Measurements from ENCODE around the gene SERPINB2. TPM values are rescaled to one million over a fixed set of nuclear protein-coding genes. Genes with fewer than 3 reads are reported as not detected.

Gene SERPINB2
- total RNA-seq, 1 experiment from 2014 or later = 9.9 TPM

DNA sequence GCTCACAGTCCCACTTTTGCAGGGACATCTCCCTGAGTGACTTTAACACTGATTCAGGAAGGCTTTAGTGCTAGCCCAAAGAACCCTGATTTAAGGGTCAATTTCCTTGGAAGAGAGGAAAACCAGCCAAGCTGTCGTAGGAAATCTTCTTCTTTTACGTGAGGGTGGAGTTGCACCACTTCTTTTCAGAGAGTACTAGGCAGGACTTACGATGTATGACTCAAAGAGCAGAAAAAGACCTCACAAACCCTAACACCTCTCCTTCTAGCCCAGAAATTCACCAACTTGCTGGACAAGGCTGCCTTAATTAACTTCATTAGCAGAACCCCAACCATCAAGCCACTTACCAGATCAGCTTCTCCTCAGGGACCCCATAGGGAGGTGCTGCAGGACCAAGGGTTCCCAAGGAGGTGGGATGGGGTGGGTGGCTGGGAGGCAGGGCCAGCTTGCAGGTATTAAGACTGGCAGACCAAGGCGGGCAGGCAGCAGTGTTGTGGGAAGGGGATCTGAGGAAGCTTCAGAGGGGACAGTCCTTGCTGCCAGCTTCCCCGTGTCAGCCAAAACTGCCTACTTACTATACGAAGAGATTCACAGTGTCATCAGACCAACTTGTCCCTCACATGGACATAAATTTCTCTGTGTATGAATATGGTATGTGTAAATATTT lies 6.7 kb downstream of the SERPINB2 start:
- Histone ChIP-seq H3K27ac (ENCODE audit: low read length) (no peak overlapping the region), H3K4me1 (ENCODE audit: insufficient read depth, low read length) (no peaks in the 10 kb centered on the region), H4K20me1 (ENCODE audit: low read length) (no peaks in the 10 kb centered on the region), H3K4me2 (ENCODE audit: low read length) (no peak overlapping the region), H3F3A (ENCODE audit: low read length, unreplicated experiment) (no peaks in the 10 kb centered on the region), H3K4me3 (ENCODE audit: low read length) (no peak overlapping the region), H3K9me3 (ENCODE audit: low read length) (no peaks in the 10 kb centered on the region), H3K79me2 (ENCODE audit: low read length) (no peaks in the 10 kb centered on the region), H3K36me3 (ENCODE audit: low read depth, low read length) (no peaks in the 10 kb centered on the region), H3K9ac (ENCODE audit: low read length) (no peak overlapping the region), H2AFZ (ENCODE audit: low read length) (no peak overlapping the region), H3K27me3 (ENCODE audit: low read length) (no peaks in the 10 kb centered on the region), H3K9me2 (replicated peaks; ENCODE audit: low read length) (no peaks in the 10 kb centered on the region)
- intact Hi-C loops (cut with micrococcal nuclease) = no loop called here
- BruUV-seq (replicated peaks) = no TSS peak
- TF ChIP-seq, protein P1, sequence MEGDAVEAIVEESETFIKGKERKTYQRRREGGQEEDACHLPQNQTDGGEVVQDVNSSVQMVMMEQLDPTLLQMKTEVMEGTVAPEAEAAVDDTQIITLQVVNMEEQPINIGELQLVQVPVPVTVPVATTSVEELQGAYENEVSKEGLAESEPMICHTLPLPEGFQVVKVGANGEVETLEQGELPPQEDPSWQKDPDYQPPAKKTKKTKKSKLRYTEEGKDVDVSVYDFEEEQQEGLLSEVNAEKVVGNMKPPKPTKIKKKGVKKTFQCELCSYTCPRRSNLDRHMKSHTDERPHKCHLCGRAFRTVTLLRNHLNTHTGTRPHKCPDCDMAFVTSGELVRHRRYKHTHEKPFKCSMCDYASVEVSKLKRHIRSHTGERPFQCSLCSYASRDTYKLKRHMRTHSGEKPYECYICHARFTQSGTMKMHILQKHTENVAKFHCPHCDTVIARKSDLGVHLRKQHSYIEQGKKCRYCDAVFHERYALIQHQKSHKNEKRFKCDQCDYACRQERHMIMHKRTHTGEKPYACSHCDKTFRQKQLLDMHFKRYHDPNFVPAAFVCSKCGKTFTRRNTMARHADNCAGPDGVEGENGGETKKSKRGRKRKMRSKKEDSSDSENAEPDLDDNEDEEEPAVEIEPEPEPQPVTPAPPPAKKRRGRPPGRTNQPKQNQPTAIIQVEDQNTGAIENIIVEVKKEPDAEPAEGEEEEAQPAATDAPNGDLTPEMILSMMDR (conservative IDR thresholded peaks at IDR 0.05; ENCODE audit: low read depth, low read length) = no peak
- no peak for DNase-seq
- CTCF ChIA-PET = no interaction called here
- POLR2A ChIA-PET (ENCODE audit: unreplicated experiment) = no interaction called here
- ATAC-seq = no peak

DNA sequence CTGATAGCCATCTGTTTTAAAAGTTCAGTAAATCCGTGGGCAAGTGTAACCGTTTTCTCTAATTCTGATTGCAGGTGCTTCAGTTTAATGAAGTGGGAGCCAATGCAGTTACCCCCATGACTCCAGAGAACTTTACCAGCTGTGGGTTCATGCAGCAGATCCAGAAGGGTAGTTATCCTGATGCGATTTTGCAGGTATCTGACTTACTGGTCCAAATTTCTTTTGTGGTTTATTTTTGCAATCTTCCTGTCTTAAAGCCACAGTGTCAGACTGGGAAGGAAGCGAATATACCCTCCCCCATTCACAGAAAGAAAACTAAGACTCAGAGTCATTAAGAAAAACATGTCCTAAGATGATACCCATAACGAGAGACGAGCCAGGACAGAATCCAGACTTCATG lies 7.7 kb downstream of the SERPINB2 start:
- CTCF ChIA-PET = no interaction called here
- no peaks in the 10 kb centered on the region for H3K36me3 ChIP-seq (ENCODE audit: low read depth, low read length)

DNA sequence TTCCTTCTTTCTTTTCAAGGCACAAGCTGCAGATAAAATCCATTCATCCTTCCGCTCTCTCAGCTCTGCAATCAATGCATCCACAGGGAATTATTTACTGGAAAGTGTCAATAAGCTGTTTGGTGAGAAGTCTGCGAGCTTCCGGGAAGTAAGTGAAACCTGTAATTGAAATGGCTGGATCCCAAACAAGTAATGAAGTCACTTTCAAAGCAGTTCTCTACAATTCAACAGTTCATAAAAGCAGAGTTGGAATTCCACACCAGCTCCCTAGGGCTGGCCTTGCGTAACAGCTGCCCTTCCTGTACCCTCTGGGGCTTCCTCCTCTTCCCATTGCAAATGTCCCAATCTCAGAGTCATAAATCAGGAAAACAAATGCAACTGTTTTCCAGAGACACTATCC lies 9.6 kb downstream of the SERPINB2 start:
- Histone ChIP-seq H3K9me3 (ENCODE audit: low read length) (no peaks in the 10 kb centered on the region), H2AFZ (ENCODE audit: low read length) (no peak overlapping the region), H3K4me2 (ENCODE audit: low read length) (no peak overlapping the region), H4K20me1 (ENCODE audit: low read length) (no peaks in the 10 kb centered on the region), H3K36me3 (ENCODE audit: low read depth, low read length) (no peaks in the 10 kb centered on the region), H3K27ac (ENCODE audit: low read length) (no peak overlapping the region), H3K9me2 (replicated peaks; ENCODE audit: low read length) (no peaks in the 10 kb centered on the region), H3K9ac (ENCODE audit: low read length) (no peak overlapping the region), H3K4me1 (ENCODE audit: insufficient read depth, low read length) (no peaks in the 10 kb centered on the region), H3F3A (ENCODE audit: low read length, unreplicated experiment) (no peaks in the 10 kb centered on the region), H3K4me3 (ENCODE audit: low read length) (no peak overlapping the region), H3K27me3 (ENCODE audit: low read length) (no peaks in the 10 kb centered on the region), H3K79me2 (ENCODE audit: low read length) (no peaks in the 10 kb centered on the region)
- CTCF ChIA-PET = no interaction called here
- TF ChIP-seq, protein P1 (conservative IDR thresholded peaks at IDR 0.05; ENCODE audit: low read depth, low read length) = no peak
- no peak for TF ChIP-seq EZH2 (IDR thresholded peaks at IDR 0.05; ENCODE audit: low read length, unreplicated experiment)
- no peak for TF ChIP-seq EZH2phosphoT487 (IDR thresholded peaks at IDR 0.05; ENCODE audit: borderline replicate concordance, low read length)
- no peak for DNase-seq
- ATAC-seq = no peak
- intact Hi-C loops (cut with micrococcal nuclease) = no loop called here
- POLR2A ChIA-PET (ENCODE audit: unreplicated experiment) = no interaction called here
- BruUV-seq (replicated peaks) = no TSS peak

More for the DNA sequence above, 7.7 kb downstream of the SERPINB2 start:
- Histone ChIP-seq H4K20me1 (ENCODE audit: low read length) (no peaks in the 10 kb centered on the region), H3K9ac (ENCODE audit: low read length) (no peak overlapping the region), H3K79me2 (ENCODE audit: low read length) (no peaks in the 10 kb centered on the region), H2AFZ (ENCODE audit: low read length) (no peak overlapping the region), H3K9me3 (ENCODE audit: low read length) (no peaks in the 10 kb centered on the region), H3K4me1 (ENCODE audit: insufficient read depth, low read length) (no peaks in the 10 kb centered on the region), H3K27me3 (ENCODE audit: low read length) (no peaks in the 10 kb centered on the region), H3K4me3 (ENCODE audit: low read length) (no peak overlapping the region), H3K27ac (ENCODE audit: low read length) (no peak overlapping the region), H3K9me2 (replicated peaks; ENCODE audit: low read length) (no peaks in the 10 kb centered on the region), H3F3A (ENCODE audit: low read length, unreplicated experiment) (no peaks in the 10 kb centered on the region), H3K4me2 (ENCODE audit: low read length) (no peak overlapping the region)
- intact Hi-C loops (cut with micrococcal nuclease) = no loop called here
- POLR2A ChIA-PET (ENCODE audit: unreplicated experiment) = no interaction called here
- ATAC-seq (no peak), DNase-seq (no peak)
- TF ChIP-seq EZH2phosphoT487 (IDR thresholded peaks at IDR 0.05; ENCODE audit: borderline replicate concordance, low read length) (no peak), EZH2 (IDR thresholded peaks at IDR 0.05; ENCODE audit: low read length, unreplicated experiment) (no peak)
- TF ChIP-seq, protein P1 (conservative IDR thresholded peaks at IDR 0.05; ENCODE audit: low read depth, low read length) = no peak
- no TSS peak for BruUV-seq (replicated peaks)

All from PC-3 (cell line).